Natural killer cell (primary cell): ENCODE results near the gene LDB2. TPM values are rescaled to one million over a fixed set of nuclear protein-coding genes. Genes with fewer than 3 reads are reported as not detected.

Experiments
- ATAC-seq, 3 donors: fragments of 150-1000 bp in 2 of 3; fragments of 200-7000 bp in 1 of 3; cut with Tn5 transposase; 1 replicate in 1 of 3; 2 replicates in 2 of 3; pipeline ENCODE4 v1.10.0; 2021; ENCODE audit warnings: mild to moderate bottlenecking in 2 of 3, moderate library complexity in 2 of 3
- DNase-seq, 2 donors: peaks; one replicate each; pipeline versions ENCODE4 v3.0.0 to v3.0.0-alpha.2; 2013 to 2021; ENCODE audit warnings: mixed read lengths in 1 of 2
- H3K27ac ChIP-seq: one replicate; pipeline ENCODE4 v1.5.1; 2013; ENCODE audit warnings: mild to moderate bottlenecking, low read length
- H3K27me3 ChIP-seq: one replicate; pipeline ENCODE4 v1.6.1; 2013; ENCODE audit warnings: low read length; ENCODE audit not compliant: control insufficient read depth, insufficient read depth
- H3K36me3 ChIP-seq: one replicate; pipeline ENCODE4 v1.6.1; 2013; ENCODE audit warnings: low read length; ENCODE audit not compliant: control insufficient read depth, insufficient read depth
- H3K4me1 ChIP-seq: one replicate; pipeline ENCODE4 v1.6.1; 2013; ENCODE audit warnings: low read length; ENCODE audit not compliant: control insufficient read depth, insufficient read depth
- H3K4me3 ChIP-seq: one replicate; pipeline ENCODE4 v1.5.1; 2013; ENCODE audit warnings: low read length
- H3K9me3 ChIP-seq: one replicate; pipeline ENCODE4 v1.6.1; 2013; ENCODE audit warnings: low read length; ENCODE audit not compliant: control insufficient read depth, insufficient read depth
- H3K27ac Mint-ChIP-seq, 2 donors: one replicate each; pipeline ENCODE4 v1.8.0; 2022; ENCODE audit warnings: mild to moderate bottlenecking in 2 of 2, mixed read lengths in 2 of 2, moderate library complexity in 1 of 2
- H3K27me3 Mint-ChIP-seq, 2 donors: one replicate each; pipeline ENCODE4 v1.8.0; 2022; ENCODE audit warnings: low read depth in 2 of 2, mixed read lengths in 2 of 2
- H3K36me3 Mint-ChIP-seq: one replicate; pipeline ENCODE4 v1.8.0; 2022; ENCODE audit warnings: mixed read lengths
- H3K4me1 Mint-ChIP-seq, 2 donors: one replicate each; pipeline ENCODE4 v1.8.0; 2022; ENCODE audit warnings: mixed read lengths in 2 of 2
- H3K4me3 Mint-ChIP-seq: one replicate; pipeline ENCODE4 v1.8.0; 2022; ENCODE audit warnings: mild to moderate bottlenecking, moderate library complexity, mixed read lengths
- H3K9me3 Mint-ChIP-seq, 2 donors: one replicate each; pipeline ENCODE4 v1.8.0; 2022; ENCODE audit warnings: mixed read lengths in 2 of 2
- CTCF ChIP-seq: fragments of 200-600 bp; IDR thresholded peaks from one replicate; pipeline ENCODE4 v1.8.0; 2022; ENCODE audit warnings: antibody characterized with exemption
- WGBS: methylation state at CpG from one replicate; pipeline ENCODE4 v1.1.7; 2013; ENCODE audit warnings: missing lambda C conversion rate; ENCODE audit not compliant: insufficient coverage; 5-methylcytosine and 5-hydroxymethylcytosine counted together
- intact Hi-C: fragments of 100-400 bp; cut with micrococcal nuclease; formaldehyde crosslinking; loops from one replicate; pipeline ENCODE4 v1.14.2; 2022
- total RNA-seq, 4 donors: library from RNA; stranded (reverse); fragments of 120-200 nt in 1 of 4; gene quantifications; one replicate each; pipeline versions ENCODE4 v1.2.3 to v1.2.4, GENCODE V29; 2013 to 2022

LDB2 gene
- total RNA-seq, 3 donors from 2014 or later (not counting 1 experiment from before 2014, with no cell fraction given) = 8.2 to 14.2 (median 13.6) TPM

DNA sequence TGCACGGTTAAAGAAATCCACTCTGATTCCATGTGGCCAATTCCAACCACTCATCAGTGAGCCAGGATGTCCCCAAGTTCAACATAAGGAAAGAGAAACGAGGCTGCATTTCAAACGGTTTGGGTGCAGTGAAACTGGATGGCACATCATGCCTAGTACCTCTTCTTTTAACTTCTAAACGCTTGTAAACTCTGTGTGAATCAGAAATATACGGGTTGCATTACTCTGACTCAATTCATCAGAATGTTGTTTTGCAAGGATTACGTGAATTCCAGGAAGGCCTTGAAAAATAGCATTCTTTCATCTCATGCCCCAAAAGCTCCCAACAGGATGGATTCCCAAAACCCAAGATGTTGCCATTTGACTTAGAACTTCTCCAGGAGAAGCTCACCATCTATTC, 270.4 kb downstream of the LDB2 start:
- Mint-ChIP-seq H3K27me3 (no peaks in the 10 kb centered on the region), H3K9me3 (no peaks in the 10 kb centered on the region), H3K27ac (no peak overlapping the region), H3K36me3 (no peaks in the 10 kb centered on the region), H3K4me1 (no peaks in the 10 kb centered on the region), H3K4me3 (no peak overlapping the region)
- no peak for TF ChIP-seq CTCF
- 86% methylated on average over 6 of the region's 6 CpGs for WGBS
- Histone ChIP-seq H3K27me3 (no peaks in the 10 kb centered on the region), H3K27ac (no peak overlapping the region), H3K9me3 (no peaks in the 10 kb centered on the region), H3K4me3 (no peak overlapping the region), H3K4me1 (no peaks in the 10 kb centered on the region), H3K36me3 (no peaks in the 10 kb centered on the region)
- intact Hi-C loops = no loop called here
- no peak for ATAC-seq
- no peak for DNase-seq

- Histone ChIP-seq H3K27ac (no peak overlapping the region), H3K4me1 (no peaks in the 10 kb centered on the region), H3K27me3 (no peaks in the 10 kb centered on the region), H3K9me3 (no peaks in the 10 kb centered on the region), H3K4me3 (no peak overlapping the region), H3K36me3 (no peaks in the 10 kb centered on the region)
- Mint-ChIP-seq H3K36me3 (no peaks in the 10 kb centered on the region), H3K27me3 (no peaks in the 10 kb centered on the region), H3K27ac (no peak overlapping the region), H3K4me1 (no peaks in the 10 kb centered on the region), H3K9me3 (no peaks in the 10 kb centered on the region), H3K4me3 (no peak overlapping the region)
- 81% methylated on average over 4 of the region's 5 CpGs for WGBS
- no peak for TF ChIP-seq CTCF
- intact Hi-C loops = no loop called here
- no peak for DNase-seq
- no peak for ATAC-seq
Observed at GRCh38 chr4:16626945-16627344, 271.5 kb downstream of the LDB2 start.

DNA sequence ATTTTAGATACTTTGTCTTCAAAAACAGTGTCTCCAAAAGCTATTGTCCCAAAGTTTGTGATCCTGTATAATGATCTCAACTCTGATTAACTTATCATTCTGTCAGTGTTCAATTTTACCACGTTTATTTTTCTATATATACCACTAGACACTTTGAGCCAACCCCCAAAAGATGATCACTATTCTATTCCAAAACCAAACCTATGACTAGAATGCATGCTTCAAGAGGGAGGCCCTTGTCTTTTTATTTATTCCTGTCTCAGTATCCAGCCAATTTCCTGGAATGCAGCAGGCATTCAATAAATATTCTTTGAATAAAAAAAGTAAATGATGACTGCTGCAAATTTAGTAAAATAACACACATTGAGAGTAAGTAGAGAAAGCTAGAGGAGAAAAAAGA, 275.6 kb downstream of the LDB2 start:
- no peaks in the 10 kb centered on the region for H3K9me3 Mint-ChIP-seq
- intact Hi-C loops = no loop called here
- ATAC-seq (no peak), DNase-seq (no peak)
- peaks cover 0 to 2% of the 10 kb centered on the region in 2 donors for H3K27me3 Mint-ChIP-seq
- no peaks in the 10 kb centered on the region for H3K27me3 ChIP-seq
- TF ChIP-seq CTCF = no peak
- no peaks in the 10 kb centered on the region for H3K36me3 ChIP-seq
- H3K27ac Mint-ChIP-seq = no peak overlapping the region
- no peaks in the 10 kb centered on the region for H3K4me1 ChIP-seq
- H3K36me3 Mint-ChIP-seq = no peaks in the 10 kb centered on the region
- H3K9me3 ChIP-seq = no peaks in the 10 kb centered on the region
- WGBS = 56% methylated on average over 1 of the region's 1 CpG
- peaks cover 0 to 8% of the 10 kb centered on the region in 2 donors for H3K4me1 Mint-ChIP-seq
- no peak overlapping the region for H3K4me3 Mint-ChIP-seq
- no peak overlapping the region for H3K27ac ChIP-seq
- H3K4me3 ChIP-seq = no peak overlapping the region

- H3K27me3 Mint-ChIP-seq = peaks cover 0 to 2% of the 10 kb centered on the region in 2 donors
- no peak overlapping the region for H3K27ac Mint-ChIP-seq
- Histone ChIP-seq H3K27ac (no peak overlapping the region), H3K27me3 (no peaks in the 10 kb centered on the region), H3K9me3 (no peaks in the 10 kb centered on the region), H3K4me1 (no peaks in the 10 kb centered on the region), H3K4me3 (no peak overlapping the region), H3K36me3 (no peaks in the 10 kb centered on the region)
- no peak for DNase-seq
- H3K9me3 Mint-ChIP-seq = no peaks in the 10 kb centered on the region
- H3K4me1 Mint-ChIP-seq = peaks cover 0 to 8% of the 10 kb centered on the region in 2 donors
- no peak for ATAC-seq
- no peak for TF ChIP-seq CTCF
- H3K36me3 Mint-ChIP-seq = no peaks in the 10 kb centered on the region
- intact Hi-C loops = no loop called here
- 82% methylated on average over 5 of the region's 5 CpGs for whole genome bisulfite sequencing
- no peak overlapping the region for H3K4me3 Mint-ChIP-seq
Observed at GRCh38 chr4:16617435-16617834, 281.0 kb downstream of the LDB2 start.
